Measurements from ENCODE around the gene MKRN2. TPM values are rescaled to one million over a fixed set of nuclear protein-coding genes. Genes with fewer than 3 reads are reported as not detected.

MKRN2 gene
- polyA plus RNA-seq, 1 donor from 2014 or later, result 41.0 TPM

- Mint-ChIP-seq H3K9me3 (no peaks in the 10 kb centered on the region), H3K4me3 (no peak overlapping the region), H3K36me3 (peaks cover 1% of the 10 kb centered on the region)
Observed at GRCh38 chr3:12588039-12589009, 31.4 kb downstream of the MKRN2 start.

GRCh38 chr3:12590096-12590495 lies 33.2 kb downstream of the MKRN2 start:
- no peaks in the 10 kb centered on the region for H3K9me3 Mint-ChIP-seq
- H3K27me3 Mint-ChIP-seq, result no peaks in the 10 kb centered on the region
- H3K27ac Mint-ChIP-seq, result peak overlapping the region in 2 of 3 donors; percentile 86
- H3K36me3 Mint-ChIP-seq, result peaks cover 1% of the 10 kb centered on the region
- peaks cover 4 to 13% (median 11%) of the 10 kb centered on the region in 3 donors for H3K4me1 Mint-ChIP-seq
- H3K4me3 Mint-ChIP-seq, result no peak overlapping the region

More at GRCh38 chr3:12588039-12589009, 31.4 kb downstream of the MKRN2 start:
- peaks cover 4 to 13% (median 11%) of the 10 kb centered on the region in 3 donors for H3K4me1 Mint-ChIP-seq
- H3K27me3 Mint-ChIP-seq, result no peaks in the 10 kb centered on the region
- H3K27ac Mint-ChIP-seq, result peak overlapping the region in 2 of 3 donors; percentile 44 to 52

DNA sequence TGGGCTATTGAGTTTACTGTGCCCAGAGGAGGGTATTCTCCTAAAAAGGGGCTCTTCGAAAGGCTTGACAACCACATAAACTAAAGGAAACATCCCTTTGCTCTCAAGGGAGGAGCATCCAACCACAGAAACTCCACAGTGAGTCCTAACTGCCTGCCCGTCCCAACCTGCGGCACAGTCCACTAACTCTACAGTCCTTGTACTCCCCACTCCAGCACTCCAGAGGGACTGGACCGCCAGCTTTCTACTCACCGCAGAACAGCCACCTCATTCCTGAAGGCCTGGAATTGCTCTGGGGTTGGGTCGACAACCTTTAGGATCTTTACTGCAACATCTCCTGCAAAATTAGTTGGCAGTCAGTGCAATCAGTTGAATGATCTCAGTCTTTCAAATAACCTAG lies 34.6 kb downstream of the MKRN2 start:
- Mint-ChIP-seq H3K27ac (peak overlapping the region; percentile 34 to 86 (median 63)), H3K9me3 (no peaks in the 10 kb centered on the region)

GRCh38 chr3:12591997-12592715 lies 35.3 kb downstream of the MKRN2 start:
- peaks cover 1% of the 10 kb centered on the region for H3K36me3 Mint-ChIP-seq
- peaks cover 3 to 13% (median 11%) of the 10 kb centered on the region in 3 donors for H3K4me1 Mint-ChIP-seq
- H3K4me3 Mint-ChIP-seq, result no peak overlapping the region
- peak overlapping the region in 2 of 3 donors; percentile 34 to 86 for H3K27ac Mint-ChIP-seq
- H3K9me3 Mint-ChIP-seq, result no peaks in the 10 kb centered on the region
- H3K27me3 Mint-ChIP-seq, result no peaks in the 10 kb centered on the region

More for the DNA sequence above, 34.6 kb downstream of the MKRN2 start:
- Mint-ChIP-seq H3K36me3 (peaks cover 1% of the 10 kb centered on the region), H3K4me3 (peak overlapping the region in 1 of 4 donors; percentile 3), H3K27me3 (no peaks in the 10 kb centered on the region), H3K4me1 (peaks cover 3 to 13% (median 11%) of the 10 kb centered on the region in 3 donors)

DNA sequence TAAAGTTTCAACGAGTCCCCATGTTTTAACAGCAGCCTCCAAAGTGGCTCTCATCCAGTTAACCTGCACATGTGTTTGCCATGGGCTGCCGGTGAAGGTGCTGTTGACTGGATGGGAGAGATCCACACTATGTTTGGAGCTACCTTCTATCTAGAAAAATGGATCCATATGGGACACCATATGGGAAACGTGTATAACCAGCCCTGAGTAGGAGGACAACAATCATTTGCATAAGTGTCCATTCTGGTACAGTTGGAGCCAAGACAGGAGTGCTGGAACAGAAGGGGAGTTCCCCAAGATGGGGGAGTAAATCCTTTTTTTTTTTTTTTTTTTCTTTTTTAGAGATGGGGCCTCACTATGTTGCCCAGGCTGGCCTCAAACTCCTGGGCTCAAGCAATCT lies 36.6 kb downstream of the MKRN2 start:
- Mint-ChIP-seq H3K9me3 (no peaks in the 10 kb centered on the region), H3K27me3 (no peaks in the 10 kb centered on the region), H3K36me3 (peaks cover 1% of the 10 kb centered on the region), H3K4me3 (no peak overlapping the region), H3K27ac (no peak overlapping the region), H3K4me1 (peaks cover 3 to 13% (median 11%) of the 10 kb centered on the region in 3 donors)

DNA sequence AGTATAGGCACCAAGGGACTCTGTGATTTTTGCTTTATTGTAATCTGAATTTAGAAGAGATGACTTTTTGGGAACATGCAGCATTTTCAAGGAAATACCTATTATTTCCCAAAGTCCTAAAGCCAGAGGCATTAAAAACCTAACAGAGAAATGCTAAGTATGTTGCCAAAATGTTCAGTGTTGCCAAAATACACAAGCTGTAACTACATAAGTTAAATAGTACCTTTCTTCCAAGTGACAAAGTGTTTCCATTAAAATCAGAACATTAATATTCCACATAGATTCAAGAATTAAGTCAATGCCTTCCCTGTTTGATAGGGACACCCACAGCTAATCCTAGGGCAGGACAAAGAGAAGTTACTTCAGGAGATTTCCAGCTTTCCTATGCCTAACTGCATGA lies 42.0 kb downstream of the MKRN2 start:
- Mint-ChIP-seq H3K27me3 (no peaks in the 10 kb centered on the region), H3K36me3 (peaks cover 2% of the 10 kb centered on the region), H3K9me3 (no peaks in the 10 kb centered on the region), H3K27ac (no peak overlapping the region), H3K4me3 (no peak overlapping the region), H3K4me1 (peaks cover 0 to 2% (median 0%) of the 10 kb centered on the region in 3 donors)

- Mint-ChIP-seq H3K4me1 (peaks cover 0 to 2% (median 0%) of the 10 kb centered on the region in 3 donors), H3K9me3 (no peaks in the 10 kb centered on the region), H3K4me3 (no peak overlapping the region), H3K36me3 (peaks cover 2% of the 10 kb centered on the region), H3K27me3 (no peaks in the 10 kb centered on the region), H3K27ac (no peak overlapping the region)
Observed at GRCh38 chr3:12601072-12601471, 44.2 kb downstream of the MKRN2 start.

GRCh38 chr3:12603969-12604368 lies 47.1 kb downstream of the MKRN2 start:
- no peak overlapping the region for H3K4me3 Mint-ChIP-seq
- no peaks in the 10 kb centered on the region for H3K36me3 Mint-ChIP-seq
- no peaks in the 10 kb centered on the region for H3K27me3 Mint-ChIP-seq
- H3K9me3 Mint-ChIP-seq, result no peaks in the 10 kb centered on the region
- H3K27ac Mint-ChIP-seq, result no peak overlapping the region
- peaks cover 0 to 2% (median 0%) of the 10 kb centered on the region in 3 donors for H3K4me1 Mint-ChIP-seq

DNA sequence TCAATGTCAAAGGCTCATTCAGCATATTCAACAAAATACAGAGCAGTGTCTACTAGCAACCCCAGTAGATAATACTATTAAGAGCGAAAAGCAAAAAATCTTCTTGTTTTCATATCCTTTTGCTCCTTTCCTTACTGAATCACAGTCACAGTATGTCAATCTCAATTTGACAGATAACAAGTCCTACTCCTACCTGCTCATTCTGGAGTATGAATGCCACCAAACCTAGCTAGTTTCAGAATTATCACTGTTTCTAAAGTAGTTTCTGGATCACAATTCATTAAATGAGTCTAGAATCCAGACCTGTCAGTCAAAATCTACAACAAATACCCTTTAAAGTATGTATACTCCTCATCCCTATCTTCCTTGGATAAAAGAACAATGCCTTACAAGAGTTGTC lies 51.5 kb downstream of the MKRN2 start:
- H3K4me1 Mint-ChIP-seq, result peaks cover 0 to 6% (median 4%) of the 10 kb centered on the region in 3 donors
- H3K27me3 Mint-ChIP-seq, result no peaks in the 10 kb centered on the region
- no peak overlapping the region for H3K27ac Mint-ChIP-seq
- peaks cover 2% of the 10 kb centered on the region for H3K36me3 Mint-ChIP-seq
- no peak overlapping the region for H3K4me3 Mint-ChIP-seq
- H3K9me3 Mint-ChIP-seq, result no peaks in the 10 kb centered on the region

GRCh38 chr3:12611117-12611516 lies 54.2 kb downstream of the MKRN2 start:
- Mint-ChIP-seq H3K27ac (no peak overlapping the region), H3K4me1 (peaks cover 12 to 16% (median 14%) of the 10 kb centered on the region in 3 donors), H3K27me3 (no peaks in the 10 kb centered on the region), H3K9me3 (no peaks in the 10 kb centered on the region), H3K4me3 (no peak overlapping the region), H3K36me3 (peaks cover 4% of the 10 kb centered on the region)

DNA sequence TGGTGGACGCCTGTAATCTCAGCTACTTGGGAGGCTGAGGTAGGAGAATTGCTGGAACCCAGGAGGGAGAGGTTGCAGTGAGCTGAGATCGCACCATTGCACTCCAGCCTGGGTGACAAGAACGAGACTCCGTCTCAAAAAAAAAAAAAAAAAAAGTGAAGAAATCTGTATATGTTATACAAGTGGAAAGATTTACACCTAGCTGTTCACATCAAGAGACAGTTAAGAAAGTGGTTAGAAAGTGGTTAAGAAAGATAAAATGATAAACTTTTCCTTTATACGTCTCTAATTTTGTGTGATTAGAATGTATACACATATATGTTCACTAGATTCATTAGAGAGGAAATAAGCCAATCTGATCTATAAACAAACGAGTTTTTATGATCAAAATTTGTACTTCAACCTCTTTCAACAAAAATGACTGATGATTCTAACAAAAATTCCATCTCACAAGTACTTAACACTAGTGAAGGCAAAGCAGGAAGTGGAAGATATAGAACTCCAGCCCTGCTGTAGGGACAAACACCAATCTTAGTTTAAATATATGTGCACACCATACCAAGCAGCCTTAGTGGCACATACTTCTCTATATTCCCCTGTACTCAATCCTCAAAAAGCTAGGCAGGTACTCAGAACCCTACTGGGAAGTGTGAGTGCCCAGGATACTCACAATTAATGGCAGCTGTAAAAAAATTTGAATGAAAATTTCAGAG lies 55.8 kb downstream of the MKRN2 start:
- H3K4me1 Mint-ChIP-seq, result peaks cover 12 to 18% (median 14%) of the 10 kb centered on the region in 3 donors
- no peaks in the 10 kb centered on the region for H3K27me3 Mint-ChIP-seq

DNA sequence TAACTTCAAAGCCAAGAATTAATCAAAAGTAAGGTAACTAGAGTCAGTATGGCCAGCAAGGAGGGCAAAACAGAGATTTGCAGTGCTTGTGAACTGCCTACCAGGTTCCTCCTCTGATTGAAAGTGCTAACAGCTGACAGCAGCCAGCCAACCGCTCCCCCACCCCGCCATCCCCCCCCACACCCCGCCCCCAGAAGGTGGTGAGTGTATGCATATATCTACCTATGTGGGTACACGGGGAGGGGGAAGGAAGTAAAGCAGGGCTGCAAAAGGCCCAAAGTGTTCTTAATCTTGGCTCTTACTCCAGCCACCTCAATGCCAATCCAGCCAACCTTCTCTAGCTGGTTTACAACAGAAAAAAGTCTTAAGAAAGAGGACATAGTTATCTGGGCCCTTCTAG lies 56.4 kb downstream of the MKRN2 start:
- no peaks in the 10 kb centered on the region for H3K9me3 Mint-ChIP-seq
- no peak overlapping the region for H3K4me3 Mint-ChIP-seq
- H3K27me3 Mint-ChIP-seq, result no peaks in the 10 kb centered on the region
- peak overlapping the region in 1 of 3 donors; percentile 20 for H3K27ac Mint-ChIP-seq
- H3K36me3 Mint-ChIP-seq, result peaks cover 4% of the 10 kb centered on the region
- peaks cover 14 to 19% (median 18%) of the 10 kb centered on the region in 3 donors for H3K4me1 Mint-ChIP-seq

More for the DNA sequence above, 55.8 kb downstream of the MKRN2 start:
- H3K36me3 Mint-ChIP-seq, result peaks cover 4% of the 10 kb centered on the region
- H3K27ac Mint-ChIP-seq, result no peak overlapping the region
- no peak overlapping the region for H3K4me3 Mint-ChIP-seq
- no peaks in the 10 kb centered on the region for H3K9me3 Mint-ChIP-seq

DNA sequence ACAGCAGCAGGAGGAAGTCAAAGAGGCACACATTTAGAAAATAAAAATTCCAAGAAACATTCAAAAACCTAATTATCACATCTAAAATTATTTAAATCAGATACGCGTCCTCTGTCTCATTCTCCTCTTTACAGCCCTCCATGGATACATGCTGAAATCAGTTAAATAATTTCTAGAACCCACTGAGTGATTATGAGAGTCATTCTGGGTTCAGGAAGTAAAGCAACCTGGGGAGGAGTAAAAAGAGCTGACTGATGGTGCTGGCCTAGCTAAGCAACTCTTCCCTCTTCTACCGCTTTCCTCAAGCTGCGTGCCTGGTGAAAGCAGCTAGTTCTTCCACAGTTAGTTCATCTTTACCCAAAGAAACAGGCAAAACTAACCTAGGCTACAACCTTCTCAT lies 58.4 kb downstream of the MKRN2 start:
- H3K36me3 Mint-ChIP-seq, result peaks cover 4% of the 10 kb centered on the region
- H3K27ac Mint-ChIP-seq, result peak overlapping the region in 1 of 3 donors; percentile 81
- no peaks in the 10 kb centered on the region for H3K9me3 Mint-ChIP-seq
- no peaks in the 10 kb centered on the region for H3K27me3 Mint-ChIP-seq
- peaks cover 14 to 21% (median 20%) of the 10 kb centered on the region in 3 donors for H3K4me1 Mint-ChIP-seq
- H3K4me3 Mint-ChIP-seq, result no peak overlapping the region

DNA sequence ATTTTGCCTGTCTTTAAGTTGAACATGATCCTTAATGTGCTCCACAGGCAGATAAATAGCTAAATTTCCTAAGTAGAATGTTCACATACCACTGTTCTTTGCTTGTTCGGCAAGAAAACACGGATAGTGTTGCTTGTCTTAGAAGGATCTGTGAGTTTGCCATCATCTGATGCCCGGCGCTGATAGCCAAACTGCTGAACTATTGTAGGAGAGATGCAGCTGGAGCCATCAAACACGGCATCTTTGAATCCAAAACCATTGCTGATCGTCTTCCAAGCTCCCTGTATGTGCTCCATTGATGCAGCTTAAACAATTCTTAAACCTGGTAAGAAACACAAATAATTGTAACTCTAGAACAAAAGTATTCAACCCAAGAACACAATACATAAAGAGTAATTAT lies 61.5 kb downstream of the MKRN2 start:
- Mint-ChIP-seq H3K4me1 (peaks cover 28 to 33% (median 32%) of the 10 kb centered on the region in 3 donors), H3K27ac (no peak overlapping the region), H3K27me3 (no peaks in the 10 kb centered on the region), H3K9me3 (no peaks in the 10 kb centered on the region), H3K36me3 (peaks cover 2% of the 10 kb centered on the region), H3K4me3 (no peak overlapping the region)
